GM18526 (cell line): ENCODE results near the gene MMS19.

ENCODE experiments used
- POLR2A ChIP-seq: IDR thresholded peaks from 3 replicates; pipeline ENCODE4 v1.6.1; 2011; ENCODE audit not compliant: insufficient read length; ENCODE audit errors: extremely low read depth

MMS19 gene, protein sequence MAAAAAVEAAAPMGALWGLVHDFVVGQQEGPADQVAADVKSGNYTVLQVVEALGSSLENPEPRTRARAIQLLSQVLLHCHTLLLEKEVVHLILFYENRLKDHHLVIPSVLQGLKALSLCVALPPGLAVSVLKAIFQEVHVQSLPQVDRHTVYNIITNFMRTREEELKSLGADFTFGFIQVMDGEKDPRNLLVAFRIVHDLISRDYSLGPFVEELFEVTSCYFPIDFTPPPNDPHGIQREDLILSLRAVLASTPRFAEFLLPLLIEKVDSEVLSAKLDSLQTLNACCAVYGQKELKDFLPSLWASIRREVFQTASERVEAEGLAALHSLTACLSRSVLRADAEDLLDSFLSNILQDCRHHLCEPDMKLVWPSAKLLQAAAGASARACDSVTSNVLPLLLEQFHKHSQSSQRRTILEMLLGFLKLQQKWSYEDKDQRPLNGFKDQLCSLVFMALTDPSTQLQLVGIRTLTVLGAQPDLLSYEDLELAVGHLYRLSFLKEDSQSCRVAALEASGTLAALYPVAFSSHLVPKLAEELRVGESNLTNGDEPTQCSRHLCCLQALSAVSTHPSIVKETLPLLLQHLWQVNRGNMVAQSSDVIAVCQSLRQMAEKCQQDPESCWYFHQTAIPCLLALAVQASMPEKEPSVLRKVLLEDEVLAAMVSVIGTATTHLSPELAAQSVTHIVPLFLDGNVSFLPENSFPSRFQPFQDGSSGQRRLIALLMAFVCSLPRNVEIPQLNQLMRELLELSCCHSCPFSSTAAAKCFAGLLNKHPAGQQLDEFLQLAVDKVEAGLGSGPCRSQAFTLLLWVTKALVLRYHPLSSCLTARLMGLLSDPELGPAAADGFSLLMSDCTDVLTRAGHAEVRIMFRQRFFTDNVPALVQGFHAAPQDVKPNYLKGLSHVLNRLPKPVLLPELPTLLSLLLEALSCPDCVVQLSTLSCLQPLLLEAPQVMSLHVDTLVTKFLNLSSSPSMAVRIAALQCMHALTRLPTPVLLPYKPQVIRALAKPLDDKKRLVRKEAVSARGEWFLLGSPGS

DNA sequence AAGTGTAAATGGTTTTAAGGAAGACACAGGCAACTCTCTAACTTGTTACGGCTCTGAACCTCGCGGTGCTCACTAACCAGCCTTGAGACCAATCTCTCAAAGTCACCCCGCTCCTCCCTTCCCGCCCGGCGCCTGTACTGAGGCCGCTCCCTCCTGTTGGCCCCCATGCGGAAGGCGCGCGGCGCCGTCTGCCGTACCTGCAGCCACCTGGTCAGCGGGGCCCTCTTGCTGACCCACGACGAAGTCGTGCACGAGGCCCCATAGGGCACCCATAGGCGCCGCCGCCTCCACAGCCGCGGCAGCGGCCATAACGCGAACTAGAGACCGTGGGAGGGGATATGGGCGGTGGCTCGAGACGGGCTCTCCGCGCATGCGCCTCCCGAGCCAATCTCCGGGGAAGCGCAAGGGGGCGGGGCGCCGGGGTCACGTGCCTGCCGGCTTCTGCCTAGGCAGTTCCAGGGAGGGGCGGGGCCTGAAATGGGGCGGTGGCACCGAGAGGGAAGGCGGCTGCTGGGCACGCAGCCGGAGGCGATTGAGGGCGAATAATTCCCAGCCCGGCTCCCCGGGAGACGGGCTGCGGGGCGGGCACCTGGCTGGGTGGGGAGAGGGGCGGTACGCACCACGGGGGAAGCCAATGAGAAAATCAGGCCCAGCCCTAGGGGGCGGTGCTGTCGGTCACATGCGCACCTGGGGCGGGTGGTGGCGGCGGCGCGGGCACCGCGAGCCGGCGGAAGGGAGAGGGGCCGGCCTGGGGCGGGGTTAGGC, at the start of gene MMS19:
Gene MMS19 (minus strand): TSS at position 347 of the 765 bp plus-strand sequence. CDS start 38 bp downstream, at position 309.
- peak; percentile 79 for TF ChIP-seq POLR2A

DNA sequence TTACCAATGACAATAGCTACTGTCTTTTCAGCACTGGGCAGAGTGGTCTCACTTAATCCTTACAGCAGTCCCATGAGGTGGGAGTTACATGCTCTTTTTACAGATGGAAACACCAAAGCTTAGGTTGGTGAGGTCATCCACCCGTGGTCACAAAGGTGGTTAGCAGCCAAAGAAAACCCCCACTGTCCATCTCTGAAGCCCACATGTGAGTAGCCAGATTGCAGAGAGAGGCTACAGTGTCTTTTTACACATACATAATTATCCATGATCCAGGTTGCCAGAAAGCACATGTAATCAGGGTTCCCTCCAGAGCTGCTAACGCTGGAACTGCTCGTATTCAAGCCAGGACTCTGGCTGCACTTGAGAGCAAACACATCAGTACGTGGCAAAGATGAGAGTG, 49.7 kb upstream of the MMS19 start:
- no peak for TF ChIP-seq POLR2A

DNA sequence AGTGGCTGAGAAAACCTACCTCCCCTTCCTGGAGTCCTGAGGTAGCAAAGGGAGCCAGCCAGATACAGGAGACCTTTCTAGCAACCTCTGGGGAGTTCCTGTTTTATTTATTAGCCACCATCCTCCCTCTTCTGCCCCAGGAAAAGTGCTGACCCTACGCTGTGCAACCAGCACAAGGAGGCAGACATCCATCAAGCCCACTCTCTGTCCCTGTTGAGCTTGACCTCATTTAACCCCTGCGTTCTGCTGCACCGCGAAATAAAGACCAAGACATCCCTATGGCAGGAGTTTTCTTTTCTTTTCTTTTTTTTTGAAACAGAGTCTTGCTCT, 49.0 kb upstream of the MMS19 start:
- TF ChIP-seq POLR2A: no peak

DNA sequence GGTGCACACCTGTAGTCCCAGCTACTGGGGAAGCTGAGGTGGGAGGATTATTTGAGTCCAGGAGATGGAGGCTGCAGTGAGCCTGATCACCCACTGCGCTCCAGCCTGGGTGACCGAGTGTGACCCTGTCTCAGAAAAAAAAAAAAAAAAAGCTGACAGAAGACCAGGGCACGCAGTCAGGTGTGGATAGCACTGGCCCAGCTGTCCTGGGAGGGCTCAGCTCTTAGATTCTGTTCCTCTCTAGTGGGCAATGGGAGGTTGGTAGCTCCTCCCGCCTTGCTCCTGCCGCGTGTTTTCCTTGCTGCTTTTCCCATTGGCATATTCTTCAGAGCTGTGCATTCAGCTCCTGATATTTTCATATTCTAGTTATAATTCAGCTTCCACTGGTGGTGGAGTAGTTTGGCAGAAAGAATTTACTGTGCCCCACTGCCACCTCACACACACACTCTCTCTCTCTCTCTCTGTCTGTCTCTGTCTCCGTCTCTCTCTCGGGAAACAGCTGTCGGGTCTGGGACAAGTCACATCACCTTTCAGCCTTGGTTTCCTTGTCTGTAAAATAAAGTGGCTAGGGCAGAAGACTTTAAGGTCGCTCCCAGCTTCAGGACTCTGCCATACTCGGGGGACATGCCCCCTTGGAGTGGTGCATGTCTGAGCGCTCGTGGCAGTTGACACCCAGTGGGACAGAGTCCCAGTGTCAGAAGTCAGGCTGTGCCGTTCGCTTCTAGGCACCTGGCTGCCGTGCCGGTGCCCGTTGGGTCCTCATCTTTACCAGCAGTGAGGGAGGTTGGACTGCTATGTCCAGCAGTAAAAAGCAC, 48.4 kb upstream of the MMS19 start:
- no peak for TF ChIP-seq POLR2A

DNA sequence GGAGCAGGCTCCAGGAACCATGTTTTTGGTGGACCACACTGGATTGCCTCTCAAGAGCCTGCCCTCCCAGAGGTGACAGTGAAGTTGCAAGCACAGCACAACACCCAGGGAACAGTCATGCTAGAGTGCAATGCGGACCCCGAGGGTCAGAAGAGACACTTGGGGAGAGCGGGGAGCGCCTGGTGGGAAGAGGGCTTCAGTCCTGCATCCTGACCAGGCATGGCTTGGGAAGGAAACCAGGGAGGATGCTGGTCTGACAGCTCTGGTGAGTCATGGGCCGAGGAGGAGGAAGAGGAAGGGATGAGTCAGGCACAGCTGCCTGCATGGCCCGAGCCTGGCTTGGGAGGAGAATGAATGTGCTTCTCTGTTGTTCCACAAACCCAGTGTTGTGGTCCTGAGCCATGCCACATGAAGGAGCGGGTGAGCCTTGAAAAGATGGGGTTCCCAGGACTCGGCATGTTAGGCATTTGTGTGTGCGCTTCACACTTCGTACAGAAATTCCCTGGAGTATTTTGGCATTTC, 44.9 kb upstream of the MMS19 start:
- TF ChIP-seq POLR2A: no peak

DNA sequence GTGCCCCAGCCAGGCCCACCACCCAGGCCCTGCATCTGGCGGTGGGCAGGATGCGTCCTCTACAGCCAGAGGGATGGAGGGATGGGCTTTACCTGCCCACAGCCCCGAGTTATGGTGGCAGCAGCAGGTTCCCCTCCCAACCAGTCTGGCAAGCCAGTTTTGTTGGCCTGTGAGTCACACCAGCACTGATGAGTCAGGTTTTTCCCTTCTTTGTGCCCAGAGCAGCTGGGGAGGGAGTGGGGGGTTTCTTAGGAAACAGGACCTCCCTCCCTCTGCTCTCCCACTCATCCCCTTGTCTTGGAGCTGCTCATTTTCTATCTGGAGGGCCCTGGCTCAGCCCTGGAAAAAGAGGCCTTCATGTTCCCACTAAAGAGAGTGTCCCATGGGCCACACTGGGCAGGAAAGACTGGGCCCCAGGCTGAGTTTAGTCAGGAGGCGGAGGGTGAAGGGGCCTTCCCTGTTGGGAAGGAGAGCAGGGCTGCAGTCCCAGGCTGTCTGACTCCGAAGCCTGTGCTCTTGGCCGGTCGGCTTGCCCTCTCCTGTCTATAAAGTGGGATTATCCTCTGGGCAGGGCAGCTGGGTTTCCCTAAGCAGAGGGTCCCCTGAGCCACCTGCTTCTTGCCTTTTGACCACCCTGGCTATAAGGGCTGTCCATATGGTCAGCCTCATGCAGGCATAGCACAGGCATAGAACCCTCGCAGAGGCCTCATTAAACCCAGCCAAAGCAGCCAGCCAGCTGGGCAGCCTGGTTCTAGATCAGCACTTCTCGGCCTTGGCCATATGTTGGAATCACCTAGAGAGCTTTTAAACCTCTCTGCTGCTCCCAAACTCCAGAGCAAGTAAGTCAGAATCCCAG, 44.2 kb upstream of the MMS19 start:
- no peak for TF ChIP-seq POLR2A

DNA sequence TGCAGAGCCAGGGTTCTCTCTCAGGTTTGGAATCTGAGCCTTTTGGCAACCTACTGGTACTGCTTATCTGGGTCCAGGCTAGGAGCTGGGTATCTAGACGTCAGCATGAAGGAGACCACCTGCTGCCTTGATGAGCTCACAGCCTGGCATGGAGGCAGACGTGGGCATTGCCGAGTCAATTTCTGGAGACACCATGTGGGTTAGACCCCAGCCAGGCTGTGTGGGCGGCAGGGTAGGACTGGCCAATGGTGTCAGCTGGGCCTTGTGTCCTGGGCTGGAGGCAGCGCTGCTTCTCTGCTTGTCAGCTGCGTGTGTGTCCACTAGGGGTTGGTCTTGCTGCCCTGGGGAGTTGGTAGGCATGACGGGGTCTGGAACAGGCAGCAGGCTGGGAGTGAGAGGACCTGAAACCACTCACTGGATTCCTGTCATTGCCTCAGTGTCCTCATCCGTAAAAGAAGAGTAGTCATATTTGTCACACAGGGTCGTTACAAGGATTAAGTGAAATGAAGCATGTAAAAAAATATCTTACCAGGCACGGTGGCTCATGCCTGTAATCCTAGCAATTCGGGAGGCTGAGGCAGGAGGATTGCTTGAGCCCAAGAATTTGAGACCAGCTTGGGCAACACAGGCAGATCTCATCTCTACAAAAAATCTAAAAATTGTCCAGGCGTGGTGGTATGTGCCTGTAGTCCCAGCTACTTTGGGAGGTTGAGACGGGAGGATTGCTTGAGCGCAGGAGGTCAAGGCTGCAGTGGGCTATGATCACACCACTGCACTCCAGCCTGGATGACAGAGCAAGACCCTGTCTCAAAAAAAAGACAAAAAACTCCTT, 42.7 kb upstream of the MMS19 start:
- no peak for TF ChIP-seq POLR2A

DNA sequence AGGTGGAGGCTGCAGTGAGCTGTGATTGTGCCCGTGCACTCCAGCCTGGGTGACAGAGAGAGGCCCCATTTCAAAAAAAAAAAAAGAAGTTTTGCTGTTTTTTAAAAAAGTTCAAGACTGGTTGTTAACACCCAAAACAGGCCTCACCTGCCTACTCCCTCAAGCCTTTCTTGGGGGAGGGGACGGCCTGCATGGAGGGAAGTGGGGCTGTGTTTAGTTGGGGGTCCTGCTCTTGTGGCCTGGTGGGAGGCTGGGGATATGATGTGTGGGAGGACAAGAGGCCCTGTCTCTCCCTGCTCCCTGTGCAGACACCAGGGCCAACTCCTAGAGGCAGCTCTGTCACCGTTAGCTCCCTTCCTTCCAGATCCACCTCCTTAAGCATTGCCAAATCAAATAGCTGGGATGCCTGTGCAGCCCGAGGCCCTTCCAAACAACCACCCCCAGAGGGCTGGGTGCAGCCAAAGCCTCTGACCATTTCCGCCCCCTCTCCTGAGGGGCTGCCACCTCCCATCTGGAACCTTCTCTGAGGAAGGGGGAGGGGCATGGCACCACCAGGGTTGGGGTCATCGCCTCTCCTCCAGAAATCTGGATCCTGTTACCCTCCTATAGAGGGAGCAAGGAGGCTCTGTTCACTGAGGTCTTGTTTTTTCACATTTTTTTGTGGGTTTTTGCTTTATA, 41.4 kb upstream of the MMS19 start:
- no peak for TF ChIP-seq POLR2A

DNA sequence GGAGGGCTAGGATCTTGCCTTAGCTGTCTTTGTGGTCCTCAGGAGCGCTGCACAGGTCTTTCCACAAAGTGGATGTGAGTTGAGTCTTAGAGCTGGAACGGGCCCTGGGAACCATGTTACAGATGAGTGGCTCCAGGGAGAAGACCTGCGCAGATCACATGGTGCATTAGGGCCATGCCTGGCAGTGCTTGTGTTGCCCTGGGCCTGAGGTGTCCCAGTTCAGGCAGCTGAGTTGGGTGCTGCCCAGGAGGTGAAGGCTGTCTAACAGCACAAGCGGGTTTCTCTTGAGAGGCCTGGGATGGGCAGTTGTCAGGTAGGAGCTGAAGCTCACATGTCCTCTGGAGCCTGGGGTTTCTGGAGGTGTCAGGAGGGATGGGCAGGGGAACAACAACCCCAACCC, 40.6 kb upstream of the MMS19 start:
- TF ChIP-seq POLR2A: no peak

DNA sequence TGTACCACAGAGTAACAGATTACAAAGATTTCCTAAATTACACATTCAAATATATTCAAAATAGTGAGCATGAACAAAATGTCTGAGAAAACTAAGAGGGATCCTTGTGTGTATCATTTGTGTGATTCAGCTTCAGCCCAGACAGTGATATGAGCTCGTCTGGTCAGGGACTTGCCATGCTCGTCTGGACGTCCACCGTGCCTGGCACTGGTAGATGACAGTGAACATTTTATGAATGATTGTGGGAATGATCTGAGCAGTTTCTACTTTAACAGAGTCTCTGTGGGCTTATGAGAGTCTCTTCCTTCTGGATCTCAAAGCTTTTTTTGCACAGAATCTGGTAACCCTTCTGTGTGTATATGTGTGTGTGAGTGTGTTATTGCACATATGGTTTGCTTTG, 40.2 kb upstream of the MMS19 start:
- no peak for TF ChIP-seq POLR2A

DNA sequence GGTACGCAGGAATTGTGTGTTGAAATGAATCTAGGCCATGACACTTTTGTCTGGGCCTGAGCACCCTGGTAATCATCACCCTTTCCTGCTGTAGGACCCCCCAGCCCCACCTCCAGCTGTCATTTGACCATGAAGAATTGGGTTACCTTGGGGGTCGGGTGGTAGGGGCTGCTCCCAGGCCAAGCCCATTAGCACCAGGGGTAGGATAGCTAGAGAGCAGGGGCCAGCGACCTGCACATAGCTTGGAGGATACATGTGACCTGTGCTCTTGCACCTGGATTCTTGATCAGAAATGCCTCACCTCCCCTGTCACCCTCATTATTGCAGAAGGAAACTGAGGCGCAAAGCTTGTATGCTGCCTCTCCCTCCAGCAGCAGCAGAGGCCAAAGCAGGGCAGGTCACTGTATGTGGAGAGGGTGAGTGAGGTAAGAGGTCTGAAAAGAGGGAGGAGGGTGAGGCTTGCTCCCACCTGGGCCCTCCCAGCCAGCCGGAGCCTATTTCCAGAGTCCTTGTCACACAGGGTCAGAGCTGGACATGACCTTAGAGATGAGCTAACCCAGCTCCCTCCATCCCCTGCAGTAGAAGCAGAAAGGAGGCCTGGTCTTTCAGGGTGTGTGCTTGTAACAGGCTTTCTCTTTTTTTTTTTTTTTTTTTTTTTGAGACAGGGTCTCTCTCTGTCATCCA, 39.1 kb upstream of the MMS19 start:
- no peak for TF ChIP-seq POLR2A
